ENCODE data around the gene RRP8.

Gene RRP8

GRCh38 chr11:6599881-6600390 lies 3.5 kb downstream of the RRP8 start:
- no peak for DNase-seq (ENCODE audit: low read depth)

GRCh38 chr11:6599449-6599848 lies 4.0 kb downstream of the RRP8 start:
- DNase-seq (ENCODE audit: low read depth), result no peak

- DNase-seq (ENCODE audit: low read depth), result no peak
Observed at GRCh38 chr11:6598555-6598954, 4.9 kb downstream of the RRP8 start.

- DNase-seq (ENCODE audit: low read depth), result no peak
Observed at GRCh38 chr11:6596239-6596877, 7.1 kb downstream of the RRP8 start.

- DNase-seq (ENCODE audit: low read depth), result no peak
Observed at GRCh38 chr11:6594142-6594768, 9.2 kb downstream of the RRP8 start.

GRCh38 chr11:6588018-6588417 lies 15.4 kb downstream of the RRP8 start:
- no peak for DNase-seq (ENCODE audit: low read depth)

- DNase-seq (ENCODE audit: low read depth), result no peak
Observed at GRCh38 chr11:6587360-6587953, 16.0 kb downstream of the RRP8 start.

- no peak for DNase-seq (ENCODE audit: low read depth)
Observed at GRCh38 chr11:6586434-6587359, 16.7 kb downstream of the RRP8 start.

GRCh38 chr11:6584528-6584927 lies 18.9 kb downstream of the RRP8 start:
- DNase-seq (ENCODE audit: low read depth), result no peak

GRCh38 chr11:6583584-6583983 lies 19.8 kb downstream of the RRP8 start:
- DNase-seq (ENCODE audit: low read depth), result no peak

- no peak for DNase-seq (ENCODE audit: low read depth)
Observed at GRCh38 chr11:6579681-6580080, 23.7 kb downstream of the RRP8 start.

GRCh38 chr11:6578134-6578533 lies 25.3 kb downstream of the RRP8 start:
- DNase-seq (ENCODE audit: low read depth), result no peak

GRCh38 chr11:6576471-6577373 lies 26.7 kb downstream of the RRP8 start:
- DNase-seq (ENCODE audit: low read depth), result no peak

GRCh38 chr11:6574816-6575715 lies 28.4 kb downstream of the RRP8 start:
- DNase-seq (ENCODE audit: low read depth), result no peak

GRCh38 chr11:6572215-6572614 lies 31.2 kb downstream of the RRP8 start:
- DNase-seq (ENCODE audit: low read depth), result no peak

GRCh38 chr11:6571434-6572008 lies 31.9 kb downstream of the RRP8 start:
- DNase-seq (ENCODE audit: low read depth), result no peak

- DNase-seq (ENCODE audit: low read depth), result no peak
Observed at GRCh38 chr11:6570691-6571427, 32.6 kb downstream of the RRP8 start.

- DNase-seq (ENCODE audit: low read depth), result no peak
Observed at GRCh38 chr11:6569706-6570105, 33.7 kb downstream of the RRP8 start.

Measured in activated T-cell treated with anti-CD3 and anti-CD28 coated beads for 1 hour (primary cell).